Rectal smooth muscle tissue (tissue), 1 donor: ENCODE measurements around the gene MIEF2.

ENCODE experiments used
- H3K27ac ChIP-seq: one replicate; pipeline ENCODE4 v1.7.0; 2013; ENCODE audit warnings: low read depth, low read length, inconsistent platforms
- H3K27me3 ChIP-seq: one replicate; pipeline ENCODE4 v1.7.0; 2013; ENCODE audit warnings: low read length; ENCODE audit not compliant: control insufficient read depth, insufficient read depth
- H3K36me3 ChIP-seq: one replicate; pipeline ENCODE4 v1.7.0; 2013; ENCODE audit warnings: low read length; ENCODE audit not compliant: control insufficient read depth, insufficient read depth
- H3K4me1 ChIP-seq: one replicate; pipeline ENCODE4 v1.7.0; 2013; ENCODE audit warnings: low read length; ENCODE audit not compliant: control insufficient read depth, insufficient read depth
- H3K4me3 ChIP-seq: one replicate; pipeline ENCODE4 v1.7.0; 2013; ENCODE audit warnings: low read length
- H3K9ac ChIP-seq: one replicate; pipeline ENCODE4 v1.7.0; 2013; ENCODE audit warnings: low read length

Gene MIEF2

GRCh38 chr17:18240449-18240848 is 20.0 kb upstream of the MIEF2 start:
- H3K4me3 ChIP-seq, result no peak overlapping the region

GRCh38 chr17:18241229-18241871 is 19.1 kb upstream of the MIEF2 start:
- H3K27me3 ChIP-seq, result no peaks in the 10 kb centered on the region
- H3K4me3 ChIP-seq, result no peak overlapping the region
- H3K4me1 ChIP-seq, result no peaks in the 10 kb centered on the region
- H3K9ac ChIP-seq, result no peak overlapping the region
- H3K27ac ChIP-seq, result no peak overlapping the region
- H3K36me3 ChIP-seq, result peaks cover 18% of the 10 kb centered on the region

More at GRCh38 chr17:18240449-18240848, 20.0 kb upstream of the MIEF2 start:
- Histone ChIP-seq H3K27ac (no peak overlapping the region), H3K36me3 (peaks cover 18% of the 10 kb centered on the region), H3K27me3 (no peaks in the 10 kb centered on the region), H3K4me1 (no peaks in the 10 kb centered on the region), H3K9ac (no peak overlapping the region)

- H3K9ac ChIP-seq, result no peak overlapping the region
- no peak overlapping the region for H3K27ac ChIP-seq
- H3K4me1 ChIP-seq, result no peaks in the 10 kb centered on the region
- no peak overlapping the region for H3K4me3 ChIP-seq
- no peaks in the 10 kb centered on the region for H3K27me3 ChIP-seq
- H3K36me3 ChIP-seq, result peaks cover 20% of the 10 kb centered on the region
These were observed 15.3 kb upstream of the MIEF2 start for GRCh38 chr17:18245038-18245776.

GRCh38 chr17:18246109-18246725 is 14.2 kb upstream of the MIEF2 start:
- H3K27ac ChIP-seq, result no peak overlapping the region
- H3K9ac ChIP-seq, result no peak overlapping the region
- no peaks in the 10 kb centered on the region for H3K27me3 ChIP-seq
- no peak overlapping the region for H3K4me3 ChIP-seq
- peaks cover 27% of the 10 kb centered on the region for H3K36me3 ChIP-seq
- H3K4me1 ChIP-seq, result no peaks in the 10 kb centered on the region

GRCh38 chr17:18246880-18247612 is 13.4 kb upstream of the MIEF2 start:
- Histone ChIP-seq H3K9ac (no peak overlapping the region), H3K27me3 (no peaks in the 10 kb centered on the region), H3K4me3 (peak overlapping the region; percentile 6), H3K27ac (no peak overlapping the region), H3K36me3 (peaks cover 34% of the 10 kb centered on the region), H3K4me1 (no peaks in the 10 kb centered on the region)

GRCh38 chr17:18247613-18248001 is 12.9 kb upstream of the MIEF2 start:
- Histone ChIP-seq H3K27ac (no peak overlapping the region), H3K9ac (no peak overlapping the region), H3K36me3 (peaks cover 39% of the 10 kb centered on the region), H3K27me3 (no peaks in the 10 kb centered on the region), H3K4me1 (no peaks in the 10 kb centered on the region), H3K4me3 (no peak overlapping the region)

- Histone ChIP-seq H3K36me3 (peaks cover 45% of the 10 kb centered on the region), H3K27ac (no peak overlapping the region), H3K4me3 (no peak overlapping the region), H3K4me1 (no peaks in the 10 kb centered on the region), H3K9ac (no peak overlapping the region), H3K27me3 (no peaks in the 10 kb centered on the region)
These were observed 12.1 kb upstream of the MIEF2 start for GRCh38 chr17:18248300-18248731.

- H3K27ac ChIP-seq, result no peak overlapping the region
- no peaks in the 10 kb centered on the region for H3K4me1 ChIP-seq
- H3K36me3 ChIP-seq, result peaks cover 50% of the 10 kb centered on the region
- no peaks in the 10 kb centered on the region for H3K27me3 ChIP-seq
- no peak overlapping the region for H3K4me3 ChIP-seq
- no peak overlapping the region for H3K9ac ChIP-seq
These were observed 11.7 kb upstream of the MIEF2 start for GRCh38 chr17:18248811-18249210.

GRCh38 chr17:18250259-18250658 is 10.2 kb upstream of the MIEF2 start:
- Histone ChIP-seq H3K27ac (no peak overlapping the region), H3K9ac (no peak overlapping the region), H3K4me1 (no peaks in the 10 kb centered on the region), H3K27me3 (no peaks in the 10 kb centered on the region), H3K36me3 (peaks cover 58% of the 10 kb centered on the region), H3K4me3 (no peak overlapping the region)

- Histone ChIP-seq H3K4me3 (no peak overlapping the region), H3K4me1 (no peaks in the 10 kb centered on the region), H3K27me3 (no peaks in the 10 kb centered on the region), H3K9ac (no peak overlapping the region), H3K36me3 (peaks cover 57% of the 10 kb centered on the region), H3K27ac (no peak overlapping the region)
These were observed 9.8 kb upstream of the MIEF2 start for GRCh38 chr17:18250708-18251107.

- H3K9ac ChIP-seq, result no peak overlapping the region
- no peaks in the 10 kb centered on the region for H3K27me3 ChIP-seq
- H3K4me1 ChIP-seq, result no peaks in the 10 kb centered on the region
- peaks cover 57% of the 10 kb centered on the region for H3K36me3 ChIP-seq
- H3K4me3 ChIP-seq, result no peak overlapping the region
- H3K27ac ChIP-seq, result no peak overlapping the region
These were observed 9.3 kb upstream of the MIEF2 start for GRCh38 chr17:18251204-18251603.

GRCh38 chr17:18252160-18252559 is 8.3 kb upstream of the MIEF2 start:
- H3K4me1 ChIP-seq, result peaks cover 4% of the 10 kb centered on the region
- H3K27ac ChIP-seq, result no peak overlapping the region
- no peaks in the 10 kb centered on the region for H3K27me3 ChIP-seq
- no peak overlapping the region for H3K4me3 ChIP-seq
- H3K9ac ChIP-seq, result no peak overlapping the region
- peaks cover 53% of the 10 kb centered on the region for H3K36me3 ChIP-seq
